Keratinocyte (primary cell): ENCODE data around the gene MXRA5.

Source experiments
- EZH2 ChIP-seq: IDR thresholded peaks from one replicate; pipeline ENCODE4 v1.6.1; 2012; ENCODE audit warnings: inconsistent platforms, mild to moderate bottlenecking, low read length, moderate library complexity
- TF ChIP-seq, protein P1 (sequence below), 3 experiments: IDR thresholded peaks in 1 of 3; conservative IDR thresholded peaks in 1 of 3; optimal IDR thresholded peaks in 1 of 3; 2 replicates in 2 of 3; 3 replicates in 1 of 3; pipeline versions ENCODE3 to v1.5.1; 2011; ENCODE audit warnings: low read length in 3 of 3, mild to moderate bottlenecking in 3 of 3, moderate library complexity in 2 of 3, control low read depth in 1 of 3, inconsistent platforms in 1 of 3; ENCODE audit not compliant: insufficient read depth in 2 of 3; ENCODE audit errors: extremely low read depth in 1 of 3

DNA sequence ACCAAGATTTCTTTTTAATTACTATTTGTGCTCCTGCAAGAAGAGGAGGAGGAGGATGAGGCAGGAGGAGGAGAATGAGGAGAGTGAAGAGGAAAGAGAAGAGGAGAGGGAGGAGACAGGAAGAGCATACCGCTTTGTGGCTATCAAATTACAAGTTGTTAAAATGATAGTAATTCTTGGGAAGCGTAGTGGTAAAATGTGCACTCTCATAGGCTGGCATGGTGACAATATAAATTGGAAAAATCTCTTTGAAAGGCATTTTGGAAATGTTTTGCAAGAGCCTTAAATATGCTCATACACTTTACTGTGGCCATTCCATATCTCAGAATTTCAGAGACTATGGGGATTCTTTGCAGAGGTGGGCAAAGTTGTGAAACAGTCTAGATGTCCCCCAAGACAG, 53.2 kb downstream of the MXRA5 start:
- TF ChIP-seq, protein P1, sequence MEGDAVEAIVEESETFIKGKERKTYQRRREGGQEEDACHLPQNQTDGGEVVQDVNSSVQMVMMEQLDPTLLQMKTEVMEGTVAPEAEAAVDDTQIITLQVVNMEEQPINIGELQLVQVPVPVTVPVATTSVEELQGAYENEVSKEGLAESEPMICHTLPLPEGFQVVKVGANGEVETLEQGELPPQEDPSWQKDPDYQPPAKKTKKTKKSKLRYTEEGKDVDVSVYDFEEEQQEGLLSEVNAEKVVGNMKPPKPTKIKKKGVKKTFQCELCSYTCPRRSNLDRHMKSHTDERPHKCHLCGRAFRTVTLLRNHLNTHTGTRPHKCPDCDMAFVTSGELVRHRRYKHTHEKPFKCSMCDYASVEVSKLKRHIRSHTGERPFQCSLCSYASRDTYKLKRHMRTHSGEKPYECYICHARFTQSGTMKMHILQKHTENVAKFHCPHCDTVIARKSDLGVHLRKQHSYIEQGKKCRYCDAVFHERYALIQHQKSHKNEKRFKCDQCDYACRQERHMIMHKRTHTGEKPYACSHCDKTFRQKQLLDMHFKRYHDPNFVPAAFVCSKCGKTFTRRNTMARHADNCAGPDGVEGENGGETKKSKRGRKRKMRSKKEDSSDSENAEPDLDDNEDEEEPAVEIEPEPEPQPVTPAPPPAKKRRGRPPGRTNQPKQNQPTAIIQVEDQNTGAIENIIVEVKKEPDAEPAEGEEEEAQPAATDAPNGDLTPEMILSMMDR (optimal IDR thresholded peaks at IDR 0.05 in 1 of 3, IDR thresholded peaks at IDR 0.05 in 1 of 3, conservative IDR thresholded peaks at IDR 0.05 in 1 of 3; ENCODE audit: extremely low read depth in 1 of 3, insufficient read depth in 2 of 3, low read length in 3 of 3), result no peak
- TF ChIP-seq EZH2, result no peak
